GM21515 (cell line): Measurements from ENCODE around the gene C2orf81.
A peak's percentile ranks its signal among the peaks of the same experiment; 100 is the strongest.
"Not testable (repeated sequence)": the region's sequence is repeated elsewhere in the genome, so short reads cannot be mapped to it uniquely, and the experiment has no call there.

Experiments used
- ATAC-seq: cut with Tn5 transposase; IDR thresholded peaks from one replicate; pipeline ENCODE4 v1.9.1; 2021; ENCODE audit not compliant: unreplicated experiment

Gene C2orf81

GRCh38 chr2:74421221-74421870 is at the start of gene C2orf81, which contains the start of gene WDR54:
C2orf81 (minus strand) TSS chr2:74421619; CDS start chr2:74421560, 59 bp downstream.
WDR54 (plus strand) TSS chr2:74421730; CDS start chr2:74422154, 424 bp downstream.
- peak; percentile 92 for ATAC-seq

- not testable (repeated sequence) for ATAC-seq
Measured at GRCh38 chr2:74470742-74471141, 49.3 kb upstream of the C2orf81 start.

- no peak for ATAC-seq
Measured at GRCh38 chr2:74464406-74464805, 43.0 kb upstream of the C2orf81 start.

- no peak for ATAC-seq
Measured at GRCh38 chr2:74462786-74463105, 41.3 kb upstream of the C2orf81 start.

- no peak for ATAC-seq
Measured at GRCh38 chr2:74462054-74462785, 40.8 kb upstream of the C2orf81 start.

- ATAC-seq: no peak
Measured at GRCh38 chr2:74461187-74462053, 40.0 kb upstream of the C2orf81 start.

GRCh38 chr2:74460187-74460586 is 38.8 kb upstream of the C2orf81 start:
- ATAC-seq: not testable (repeated sequence)

GRCh38 chr2:74459503-74460118 is 38.2 kb upstream of the C2orf81 start:
- ATAC-seq: not testable (repeated sequence)

GRCh38 chr2:74458938-74459363 is 37.5 kb upstream of the C2orf81 start:
- no peak for ATAC-seq

GRCh38 chr2:74458132-74458937 is 36.9 kb upstream of the C2orf81 start, which contains the start of gene WBP1:
WBP1 (plus strand) TSS chr2:74458438; CDS start chr2:74458603, 165 bp downstream.
- peak; percentile 78 for ATAC-seq

GRCh38 chr2:74457549-74458131 is 36.2 kb upstream of the C2orf81 start:
- ATAC-seq: peak; percentile 38

GRCh38 chr2:74457129-74457548 is 35.7 kb upstream of the C2orf81 start:
- no peak for ATAC-seq

- ATAC-seq: peak; percentile 42
Measured at GRCh38 chr2:74454654-74455511, 33.5 kb upstream of the C2orf81 start, which contains the start of gene INO80B. INO80B (plus strand) TSS chr2:74455087; CDS start chr2:74455117, 30 bp downstream.

GRCh38 chr2:74450570-74451190 is 29.3 kb upstream of the C2orf81 start:
- ATAC-seq: no peak

GRCh38 chr2:74448771-74449170 is 27.4 kb upstream of the C2orf81 start:
- no peak for ATAC-seq

- no peak for ATAC-seq
Measured at GRCh38 chr2:74447230-74447999, 26.0 kb upstream of the C2orf81 start.
